Left lung (tissue), 10 donors: ENCODE measurements around the gene CCDC83. TPM values are rescaled to one million over a fixed set of nuclear protein-coding genes. Genes with fewer than 3 reads are reported as not detected.

Experiments used
- ATAC-seq: fragments of 200-7000 bp; cut with Tn5 transposase; one replicate; pipeline ENCODE4 v1.9.1; 2020; ENCODE audit warnings: moderate library complexity
- DNase-seq, 4 donors: peaks; one replicate each; pipeline ENCODE4 v3.0.0-alpha.2; 2013 to 2020
- H3K27ac ChIP-seq, 2 donors: fragments of 200-600 bp; sonication (generic) in 1 of 2; one replicate each; pipeline versions ENCODE4 v1.5.0 to v1.8.0; 2020 to 2021
- H3K27me3 ChIP-seq, 2 donors: fragments of 200-600 bp; sonication (generic) in 1 of 2; one replicate each; pipeline versions ENCODE4 v1.5.0 to v1.8.0; 2020 to 2021
- H3K36me3 ChIP-seq, 2 donors: fragments of 200-600 bp; sonication (generic) in 1 of 2; one replicate each; pipeline versions ENCODE4 v1.5.0 to v1.8.0; 2020 to 2021
- H3K4me1 ChIP-seq, 2 donors: fragments of 200-600 bp; one replicate each; pipeline ENCODE4 v1.8.0; 2021
- H3K4me3 ChIP-seq, 2 donors: fragments of 200-600 bp; sonication (generic) in 1 of 2; one replicate each; pipeline versions ENCODE4 v1.5.0 to v1.8.0; 2020 to 2021; ENCODE audit warnings: mild to moderate bottlenecking in 1 of 2
- H3K9me3 ChIP-seq, 2 donors: fragments of 200-600 bp; sonication (generic) in 1 of 2; one replicate each; pipeline versions ENCODE4 v1.5.0 to v1.8.0; 2020 to 2021
- CTCF ChIP-seq, 2 donors: fragments of 200-600 bp; sonication (generic) in 1 of 2; IDR thresholded peaks; one replicate each; pipeline versions ENCODE4 v1.5.0 to v1.8.0; 2021; ENCODE audit warnings: antibody characterized with exemption in 2 of 2
- intact Hi-C, 2 donors: fragments of 100-400 bp; cut with DNase I; formaldehyde crosslinking; loops; one replicate each; pipeline versions ENCODE4 v1.11.2 to v1.14.2; 2022
- polyA plus RNA-seq, 6 donors: library from polyadenylated mRNA; unstranded; fragments of 120-200 nt; gene quantifications; one replicate each; pipeline ENCODE4 v1.2.1, GENCODE V29; 2013; ENCODE audit not compliant: insufficient read length in 6 of 6
- total RNA-seq, 2 donors: library from RNA; stranded (reverse); fragmentation: NEBNext Ultra II Directional; extraction: Animal tissue kit (Norgen Biotek cat#: 25700); gene quantifications; one replicate each; pipeline ENCODE4 v1.2.1, GENCODE V29; 2021
- donor health status: DM: no; HTN: yes; CAD: no.
- donor health status: DM: no; HTN: no; CAD: no.

CCDC83 gene
- total and polyA plus RNA-seq, 8 donors, result not detected

GRCh38 chr11:85815186-85815931 is 39.8 kb upstream of the CCDC83 start:
- Histone ChIP-seq H3K4me1 (peaks cover 2 to 9% of the 10 kb centered on the region in 2 donors), H3K4me3 (no peak overlapping the region), H3K9me3 (no peaks in the 10 kb centered on the region), H3K36me3 (no peaks in the 10 kb centered on the region), H3K27me3 (peaks cover 0 to 21% of the 10 kb centered on the region in 2 donors), H3K27ac (no peak overlapping the region)
- intact Hi-C loops, result no loop called here
- no peak for TF ChIP-seq CTCF (IDR thresholded peaks at IDR 0.05)
- ATAC-seq, result no peak
- DNase-seq, result no peak

GRCh38 chr11:85819441-85819840 is 35.7 kb upstream of the CCDC83 start:
- no peaks in the 10 kb centered on the region for H3K4me1 ChIP-seq
- TF ChIP-seq CTCF (IDR thresholded peaks at IDR 0.05), result no peak
- ATAC-seq (no peak), DNase-seq (no peak)
- H3K27me3 ChIP-seq, result no peaks in the 10 kb centered on the region
- intact Hi-C loops, result no loop called here
- H3K36me3 ChIP-seq, result no peaks in the 10 kb centered on the region
- no peak overlapping the region for H3K27ac ChIP-seq
- no peaks in the 10 kb centered on the region for H3K9me3 ChIP-seq
- H3K4me3 ChIP-seq, result no peak overlapping the region

- no peak for DNase-seq
- ATAC-seq, result peak; percentile 68
- H3K9me3 ChIP-seq, result no peaks in the 10 kb centered on the region
- no peaks in the 10 kb centered on the region for H3K36me3 ChIP-seq
- no peak overlapping the region for H3K27ac ChIP-seq
- H3K4me1 ChIP-seq, result no peaks in the 10 kb centered on the region
- no peak for TF ChIP-seq CTCF (IDR thresholded peaks at IDR 0.05)
- no peak overlapping the region for H3K4me3 ChIP-seq
- intact Hi-C loops, result no loop called here
- H3K27me3 ChIP-seq, result no peaks in the 10 kb centered on the region
Measured at GRCh38 chr11:85821636-85822035, 33.5 kb upstream of the CCDC83 start.

GRCh38 chr11:85822814-85823213 is 32.4 kb upstream of the CCDC83 start:
- H3K27ac ChIP-seq, result no peak overlapping the region

GRCh38 chr11:85823816-85824215 is 31.4 kb upstream of the CCDC83 start:
- Histone ChIP-seq H3K9me3 (no peaks in the 10 kb centered on the region), H3K4me1 (peaks cover 0 to 7% of the 10 kb centered on the region in 2 donors), H3K36me3 (no peaks in the 10 kb centered on the region), H3K27me3 (no peaks in the 10 kb centered on the region), H3K27ac (no peak overlapping the region), H3K4me3 (no peak overlapping the region)
- intact Hi-C loops, result no loop called here
- TF ChIP-seq CTCF (IDR thresholded peaks at IDR 0.05), result no peak
- ATAC-seq (no peak), DNase-seq (peak in 1 of 4 donors; percentile 26)

More at GRCh38 chr11:85822814-85823213, 32.4 kb upstream of the CCDC83 start:
- no peaks in the 10 kb centered on the region for H3K27me3 ChIP-seq
- DNase-seq (no peak), ATAC-seq (no peak)
- no peaks in the 10 kb centered on the region for H3K36me3 ChIP-seq
- no peaks in the 10 kb centered on the region for H3K4me1 ChIP-seq
- no peaks in the 10 kb centered on the region for H3K9me3 ChIP-seq
- H3K4me3 ChIP-seq, result no peak overlapping the region
- no peak for TF ChIP-seq CTCF (IDR thresholded peaks at IDR 0.05)
- intact Hi-C loops, result no loop called here
